ENCODE measurements around the gene PPP1CC.
"Not testable (repeated sequence)": the region's sequence is repeated elsewhere in the genome, so short reads cannot be mapped to it uniquely, and the experiment has no call there.

PPP1CC gene

GRCh38 chr12:110741341-110742095 is 1.2 kb downstream of the PPP1CC start:
- Mint-ChIP-seq H3K4me1 (peaks cover 62% of the 10 kb centered on the region), H3K36me3 (peaks cover 5% of the 10 kb centered on the region), H3K27ac (peak overlapping the region; percentile 85), H3K27me3 (no peaks in the 10 kb centered on the region), H3K4me3 (peak overlapping the region; percentile 86), H3K9me3 (no peaks in the 10 kb centered on the region)
- ATAC-seq, result no peak

- Mint-ChIP-seq H3K4me3 (peak overlapping the region; percentile 74), H3K4me1 (peaks cover 73% of the 10 kb centered on the region), H3K27me3 (no peaks in the 10 kb centered on the region), H3K9me3 (no peaks in the 10 kb centered on the region), H3K36me3 (peaks cover 12% of the 10 kb centered on the region), H3K27ac (peak overlapping the region; percentile 59)
- no peak for ATAC-seq
Observed at GRCh38 chr12:110739894-110740293, 2.8 kb downstream of the PPP1CC start.

GRCh38 chr12:110739488-110739887 is 3.2 kb downstream of the PPP1CC start:
- no peaks in the 10 kb centered on the region for H3K9me3 Mint-ChIP-seq
- peaks cover 77% of the 10 kb centered on the region for H3K4me1 Mint-ChIP-seq
- peaks cover 12% of the 10 kb centered on the region for H3K36me3 Mint-ChIP-seq

GRCh38 chr12:110737532-110737931 is 5.2 kb downstream of the PPP1CC start:
- peaks cover 81% of the 10 kb centered on the region for H3K4me1 Mint-ChIP-seq
- no peaks in the 10 kb centered on the region for H3K27me3 Mint-ChIP-seq
- peak overlapping the region; percentile 70 for H3K27ac Mint-ChIP-seq
- no peaks in the 10 kb centered on the region for H3K9me3 Mint-ChIP-seq
- H3K36me3 Mint-ChIP-seq, result peaks cover 23% of the 10 kb centered on the region
- no peak for ATAC-seq
- peak overlapping the region; percentile 55 for H3K4me3 Mint-ChIP-seq

More at GRCh38 chr12:110739488-110739887, 3.2 kb downstream of the PPP1CC start:
- no peak for ATAC-seq
- Mint-ChIP-seq H3K27me3 (no peaks in the 10 kb centered on the region), H3K4me3 (peak overlapping the region; percentile 74), H3K27ac (peak overlapping the region; percentile 59)

- H3K27ac Mint-ChIP-seq, result peak overlapping the region; percentile 70
- peaks cover 29% of the 10 kb centered on the region for H3K36me3 Mint-ChIP-seq
- H3K4me3 Mint-ChIP-seq, H3K27me3 Mint-ChIP-seq, H3K9me3 Mint-ChIP-seq, ATAC-seq: not testable (repeated sequence)
- peaks cover 86% of the 10 kb centered on the region for H3K4me1 Mint-ChIP-seq
Observed at GRCh38 chr12:110737016-110737415, 5.7 kb downstream of the PPP1CC start.

GRCh38 chr12:110733900-110734299 is 8.8 kb downstream of the PPP1CC start:
- Mint-ChIP-seq H3K9me3 (no peaks in the 10 kb centered on the region), H3K36me3 (peaks cover 46% of the 10 kb centered on the region), H3K4me1 (peaks cover 77% of the 10 kb centered on the region), H3K27me3 (no peaks in the 10 kb centered on the region), H3K4me3 (no peak overlapping the region), H3K27ac (peak overlapping the region; percentile 51)
- ATAC-seq, result no peak

- no peak for ATAC-seq
- Mint-ChIP-seq H3K36me3 (peaks cover 46% of the 10 kb centered on the region), H3K4me3 (no peak overlapping the region), H3K27ac (peak overlapping the region; percentile 51), H3K27me3 (no peaks in the 10 kb centered on the region), H3K4me1 (peaks cover 75% of the 10 kb centered on the region), H3K9me3 (no peaks in the 10 kb centered on the region)
Observed at GRCh38 chr12:110733089-110733715, 9.5 kb downstream of the PPP1CC start.

GRCh38 chr12:110732572-110732971 is 10.1 kb downstream of the PPP1CC start:
- no peak for ATAC-seq
- peaks cover 75% of the 10 kb centered on the region for H3K4me1 Mint-ChIP-seq
- no peaks in the 10 kb centered on the region for H3K27me3 Mint-ChIP-seq
- H3K4me3 Mint-ChIP-seq, result no peak overlapping the region
- no peaks in the 10 kb centered on the region for H3K9me3 Mint-ChIP-seq
- peaks cover 51% of the 10 kb centered on the region for H3K36me3 Mint-ChIP-seq
- peak overlapping the region; percentile 51 for H3K27ac Mint-ChIP-seq

GRCh38 chr12:110731479-110731878 is 11.2 kb downstream of the PPP1CC start:
- no peak overlapping the region for H3K4me3 Mint-ChIP-seq

GRCh38 chr12:110728628-110729027 is 14.1 kb downstream of the PPP1CC start:
- Mint-ChIP-seq H3K36me3 (peaks cover 62% of the 10 kb centered on the region), H3K27me3 (no peaks in the 10 kb centered on the region), H3K9me3 (no peaks in the 10 kb centered on the region), H3K4me1 (peaks cover 68% of the 10 kb centered on the region), H3K4me3 (no peak overlapping the region), H3K27ac (peak overlapping the region; percentile 75)
- no peak for ATAC-seq

More at GRCh38 chr12:110731479-110731878, 11.2 kb downstream of the PPP1CC start:
- no peak for ATAC-seq
- Mint-ChIP-seq H3K4me1 (peaks cover 77% of the 10 kb centered on the region), H3K36me3 (peaks cover 62% of the 10 kb centered on the region), H3K9me3 (no peaks in the 10 kb centered on the region), H3K27me3 (no peaks in the 10 kb centered on the region), H3K27ac (peak overlapping the region; percentile 27)

- peak; percentile 51 for ATAC-seq
- no peaks in the 10 kb centered on the region for H3K27me3 Mint-ChIP-seq
- peak overlapping the region; percentile 75 for H3K27ac Mint-ChIP-seq
Observed at GRCh38 chr12:110726708-110727369, 15.9 kb downstream of the PPP1CC start.

GRCh38 chr12:110726028-110726427 is 16.7 kb downstream of the PPP1CC start:
- Mint-ChIP-seq H3K4me1 (peaks cover 43% of the 10 kb centered on the region), H3K9me3 (no peaks in the 10 kb centered on the region)

More at GRCh38 chr12:110726708-110727369, 15.9 kb downstream of the PPP1CC start:
- H3K4me3 Mint-ChIP-seq, result peak overlapping the region; percentile 36
- H3K9me3 Mint-ChIP-seq, result no peaks in the 10 kb centered on the region
- peaks cover 57% of the 10 kb centered on the region for H3K36me3 Mint-ChIP-seq
- peaks cover 51% of the 10 kb centered on the region for H3K4me1 Mint-ChIP-seq

GRCh38 chr12:110725267-110725666 is 17.4 kb downstream of the PPP1CC start:
- Mint-ChIP-seq H3K4me3 (no peak overlapping the region), H3K9me3 (no peaks in the 10 kb centered on the region), H3K4me1 (peaks cover 42% of the 10 kb centered on the region), H3K36me3 (peaks cover 44% of the 10 kb centered on the region), H3K27me3 (no peaks in the 10 kb centered on the region), H3K27ac (peak overlapping the region; percentile 62)
- ATAC-seq, result no peak

More at GRCh38 chr12:110726028-110726427, 16.7 kb downstream of the PPP1CC start:
- Mint-ChIP-seq H3K4me3 (peak overlapping the region; percentile 7), H3K27ac (peak overlapping the region; percentile 75), H3K27me3 (no peaks in the 10 kb centered on the region), H3K36me3 (peaks cover 50% of the 10 kb centered on the region)
- no peak for ATAC-seq

GRCh38 chr12:110722892-110723291 is 19.8 kb downstream of the PPP1CC start:
- not testable (repeated sequence) for H3K27ac Mint-ChIP-seq, ATAC-seq, H3K27me3 Mint-ChIP-seq, H3K9me3 Mint-ChIP-seq, H3K4me3 Mint-ChIP-seq
- Mint-ChIP-seq H3K36me3 (peaks cover 59% of the 10 kb centered on the region), H3K4me1 (peaks cover 44% of the 10 kb centered on the region)

- ATAC-seq, result no peak
- no peaks in the 10 kb centered on the region for H3K27me3 Mint-ChIP-seq
- peak overlapping the region; percentile 24 for H3K27ac Mint-ChIP-seq
- H3K4me3 Mint-ChIP-seq, result no peak overlapping the region
- peaks cover 51% of the 10 kb centered on the region for H3K36me3 Mint-ChIP-seq
- H3K4me1 Mint-ChIP-seq, result peaks cover 37% of the 10 kb centered on the region
- no peaks in the 10 kb centered on the region for H3K9me3 Mint-ChIP-seq
Observed at GRCh38 chr12:110721570-110721969, 21.1 kb downstream of the PPP1CC start.
